ENCODE results near the gene SLC1A7. TPM values are rescaled to one million over a fixed set of nuclear protein-coding genes. Genes with fewer than 3 reads are reported as not detected.

The SLC1A7 gene
- total and polyA plus RNA-seq, 4 donors = 0.21 to 0.67 (median 0.43) TPM

DNA sequence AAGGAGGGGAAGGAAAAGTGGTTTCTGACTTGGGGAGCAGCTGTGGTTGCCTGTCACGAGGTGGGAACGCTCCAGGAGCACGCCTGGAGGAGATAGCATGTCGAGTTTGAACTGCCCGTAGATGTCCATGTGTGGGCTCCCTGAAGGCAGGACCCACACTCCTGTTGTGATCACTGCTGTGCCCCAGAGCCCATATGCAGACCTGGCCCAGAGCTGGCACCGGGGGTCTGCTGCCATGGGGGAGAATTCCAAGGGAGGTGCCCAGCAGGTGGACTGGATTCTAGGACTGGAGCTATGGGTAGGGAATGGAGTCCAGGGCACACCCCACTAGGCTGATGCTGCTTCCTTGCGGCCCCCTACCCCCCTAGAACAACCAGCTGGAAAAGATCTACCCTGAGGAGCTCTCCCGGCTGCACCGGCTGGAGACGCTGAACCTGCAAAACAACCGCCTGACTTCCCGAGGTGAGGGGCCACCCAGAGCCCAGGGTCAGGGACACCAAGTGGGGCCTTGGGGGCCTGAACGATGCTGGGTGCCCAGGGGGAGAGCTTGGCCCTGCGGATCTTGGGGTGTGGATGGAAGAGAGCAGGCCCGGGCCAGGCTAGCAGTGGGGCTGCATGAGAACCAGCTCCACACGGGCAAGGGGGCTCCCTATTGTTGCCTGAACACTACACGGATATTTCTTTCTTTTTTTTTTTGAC, 71.1 kb downstream of the SLC1A7 start:
- H3K9me3 ChIP-seq (ENCODE audit: control insufficient read depth in 4 of 4, low read length in 3 of 4) = no peaks in the 10 kb centered on the region
- H3K27ac ChIP-seq (ENCODE audit: low read depth in 1 of 2, low read length in 2 of 2) = no peak overlapping the region
- H3K9ac ChIP-seq (ENCODE audit: low read depth in 1 of 2, low read length in 2 of 2) = no peak overlapping the region
- TF ChIP-seq FOXA2 (IDR thresholded peaks at IDR 0.05) = no peak
- no peak for TF ChIP-seq FOXA1 (IDR thresholded peaks at IDR 0.05)
- no peak overlapping the region for H3K4me3 ChIP-seq (ENCODE audit: low read depth in 1 of 3, low read length in 3 of 3)
- no peaks in the 10 kb centered on the region for H3K4me1 ChIP-seq (ENCODE audit: control insufficient read depth in 4 of 4, insufficient read depth in 4 of 4, low read length in 3 of 4)
- no peaks in the 10 kb centered on the region for H3K36me3 ChIP-seq (ENCODE audit: control insufficient read depth in 4 of 4, insufficient read depth in 3 of 4, low read depth in 1 of 4, low read length in 3 of 4)
- 89% methylated on average over 17 of the region's 17 CpGs for WGBS
- no peaks in the 10 kb centered on the region for H3K27me3 ChIP-seq (ENCODE audit: control insufficient read depth in 4 of 4, insufficient read depth in 4 of 4, low read length in 3 of 4)
- DNase-seq (ENCODE audit: low spot score) = no peak

DNA sequence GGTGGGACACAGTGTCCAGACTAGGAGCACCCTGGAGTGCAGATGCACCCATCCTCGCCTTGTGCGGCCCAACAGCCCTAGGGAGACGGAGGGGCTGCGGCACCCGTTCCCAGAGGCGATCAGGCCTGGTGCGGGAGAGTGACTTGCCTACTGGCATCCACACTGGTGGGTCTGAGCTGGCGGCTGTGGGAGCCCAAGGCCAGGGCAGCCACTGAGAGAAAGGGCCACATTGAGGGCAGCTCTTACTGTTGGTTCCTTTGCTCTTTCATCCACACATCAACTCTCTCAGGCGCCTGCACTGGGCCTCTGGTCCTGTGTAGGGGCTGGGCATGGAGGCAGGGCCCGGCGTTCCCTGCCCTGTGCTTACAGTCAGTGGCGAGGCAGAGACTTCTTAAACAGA, 71.8 kb downstream of the SLC1A7 start:
- no peak overlapping the region for H3K4me3 ChIP-seq (ENCODE audit: low read depth in 1 of 3, low read length in 3 of 3)
- no peak overlapping the region for H3K9ac ChIP-seq (ENCODE audit: low read depth in 1 of 2, low read length in 2 of 2)
- TF ChIP-seq, protein P1, sequence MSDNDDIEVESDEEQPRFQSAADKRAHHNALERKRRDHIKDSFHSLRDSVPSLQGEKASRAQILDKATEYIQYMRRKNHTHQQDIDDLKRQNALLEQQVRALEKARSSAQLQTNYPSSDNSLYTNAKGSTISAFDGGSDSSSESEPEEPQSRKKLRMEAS (IDR thresholded peaks at IDR 0.05) = no peak
- TF ChIP-seq RAD21 (IDR thresholded peaks at IDR 0.05) (no peak), EGR1 (IDR thresholded peaks at IDR 0.05; ENCODE audit: low read depth in 2 of 2) (no peak), SP1 (IDR thresholded peaks at IDR 0.05) (no peak)
- TF ChIP-seq, protein P2, sequence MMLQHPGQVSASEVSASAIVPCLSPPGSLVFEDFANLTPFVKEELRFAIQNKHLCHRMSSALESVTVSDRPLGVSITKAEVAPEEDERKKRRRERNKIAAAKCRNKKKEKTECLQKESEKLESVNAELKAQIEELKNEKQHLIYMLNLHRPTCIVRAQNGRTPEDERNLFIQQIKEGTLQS (IDR thresholded peaks at IDR 0.05) = no peak
- TF ChIP-seq, protein P3, sequence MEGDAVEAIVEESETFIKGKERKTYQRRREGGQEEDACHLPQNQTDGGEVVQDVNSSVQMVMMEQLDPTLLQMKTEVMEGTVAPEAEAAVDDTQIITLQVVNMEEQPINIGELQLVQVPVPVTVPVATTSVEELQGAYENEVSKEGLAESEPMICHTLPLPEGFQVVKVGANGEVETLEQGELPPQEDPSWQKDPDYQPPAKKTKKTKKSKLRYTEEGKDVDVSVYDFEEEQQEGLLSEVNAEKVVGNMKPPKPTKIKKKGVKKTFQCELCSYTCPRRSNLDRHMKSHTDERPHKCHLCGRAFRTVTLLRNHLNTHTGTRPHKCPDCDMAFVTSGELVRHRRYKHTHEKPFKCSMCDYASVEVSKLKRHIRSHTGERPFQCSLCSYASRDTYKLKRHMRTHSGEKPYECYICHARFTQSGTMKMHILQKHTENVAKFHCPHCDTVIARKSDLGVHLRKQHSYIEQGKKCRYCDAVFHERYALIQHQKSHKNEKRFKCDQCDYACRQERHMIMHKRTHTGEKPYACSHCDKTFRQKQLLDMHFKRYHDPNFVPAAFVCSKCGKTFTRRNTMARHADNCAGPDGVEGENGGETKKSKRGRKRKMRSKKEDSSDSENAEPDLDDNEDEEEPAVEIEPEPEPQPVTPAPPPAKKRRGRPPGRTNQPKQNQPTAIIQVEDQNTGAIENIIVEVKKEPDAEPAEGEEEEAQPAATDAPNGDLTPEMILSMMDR (IDR thresholded peaks at IDR 0.05; ENCODE audit: low read depth, low read length, missing input control) = no peak
- no peaks in the 10 kb centered on the region for H3K9me3 ChIP-seq (ENCODE audit: control insufficient read depth in 4 of 4, low read length in 3 of 4)
- H3K36me3 ChIP-seq (ENCODE audit: control insufficient read depth in 4 of 4, insufficient read depth in 3 of 4, low read depth in 1 of 4, low read length in 3 of 4) = no peaks in the 10 kb centered on the region
- H3K4me1 ChIP-seq (ENCODE audit: control insufficient read depth in 4 of 4, insufficient read depth in 4 of 4, low read length in 3 of 4) = no peaks in the 10 kb centered on the region
- no peak overlapping the region for H3K27ac ChIP-seq (ENCODE audit: low read depth in 1 of 2, low read length in 2 of 2)
- no peaks in the 10 kb centered on the region for H3K27me3 ChIP-seq (ENCODE audit: control insufficient read depth in 4 of 4, insufficient read depth in 4 of 4, low read length in 3 of 4)
- no peak for DNase-seq (ENCODE audit: low spot score)
- 97% methylated on average over 12 of the region's 12 CpGs for WGBS

DNA sequence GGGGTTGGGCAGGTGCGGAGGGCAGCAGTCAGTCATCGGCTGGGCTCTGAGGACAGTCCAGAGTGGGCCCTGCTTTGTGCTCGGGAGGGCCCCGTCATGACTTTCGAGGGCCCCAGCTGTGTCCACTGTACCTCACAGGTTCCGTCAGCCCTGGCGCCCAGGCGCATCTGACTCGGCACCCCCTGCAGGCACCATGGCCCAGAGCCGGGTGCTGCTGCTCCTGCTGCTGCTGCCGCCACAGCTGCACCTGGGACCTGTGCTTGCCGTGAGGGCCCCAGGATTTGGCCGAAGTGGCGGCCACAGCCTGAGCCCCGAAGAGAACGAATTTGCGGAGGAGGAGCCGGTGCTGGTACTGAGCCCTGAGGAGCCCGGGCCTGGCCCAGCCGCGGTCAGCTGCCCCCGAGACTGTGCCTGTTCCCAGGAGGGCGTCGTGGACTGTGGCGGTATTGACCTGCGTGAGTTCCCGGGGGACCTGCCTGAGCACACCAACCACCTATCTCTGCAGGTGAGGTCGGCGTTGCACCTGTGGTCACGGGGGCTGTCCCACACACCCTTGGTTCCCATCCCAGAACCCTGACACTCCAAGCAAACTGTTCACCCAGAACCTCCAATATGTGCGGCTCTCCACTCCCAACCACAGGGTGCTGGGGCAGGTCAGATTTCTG, 72.6 kb downstream of the SLC1A7 start:
- TF ChIP-seq JUND (IDR thresholded peaks at IDR 0.05) = no peak
- TF ChIP-seq, protein P3 (IDR thresholded peaks at IDR 0.05; ENCODE audit: low read depth, low read length, missing input control) = no peak
- no peak for TF ChIP-seq HNF4A (conservative IDR thresholded peaks at IDR 0.05)
- TF ChIP-seq SP1 (IDR thresholded peaks at IDR 0.05) = no peak
- peak; percentile 29 for DNase-seq (ENCODE audit: low spot score)
- Histone ChIP-seq H3K4me3 (ENCODE audit: low read depth in 1 of 3, low read length in 3 of 3) (no peak overlapping the region), H3K27me3 (ENCODE audit: control insufficient read depth in 4 of 4, insufficient read depth in 4 of 4, low read length in 3 of 4) (no peaks in the 10 kb centered on the region), H3K36me3 (ENCODE audit: control insufficient read depth in 4 of 4, insufficient read depth in 3 of 4, low read depth in 1 of 4, low read length in 3 of 4) (no peaks in the 10 kb centered on the region), H3K27ac (ENCODE audit: low read depth in 1 of 2, low read length in 2 of 2) (no peak overlapping the region), H3K9ac (ENCODE audit: low read depth in 1 of 2, low read length in 2 of 2) (no peak overlapping the region), H3K9me3 (ENCODE audit: control insufficient read depth in 4 of 4, low read length in 3 of 4) (no peaks in the 10 kb centered on the region), H3K4me1 (ENCODE audit: control insufficient read depth in 4 of 4, insufficient read depth in 4 of 4, low read length in 3 of 4) (no peaks in the 10 kb centered on the region)
- WGBS = 96% methylated on average over 31 of the region's 31 CpGs
